Activated CD4-positive, alpha-beta memory T cell treated with anti-CD3 and anti-CD28 coated beads, Interleukin-2, amount 10 ng/mL, durations not matched to agents 7 days and 5 days (primary cell): ENCODE data around the gene OPN4. TPM values are rescaled to one million over a fixed set of nuclear protein-coding genes. Genes with fewer than 3 reads are reported as not detected.

ENCODE experiments used
- CTCF ChIA-PET: fragments of 350-600 bp; sonication (Branson Sonifier 250); formaldehyde crosslinking; loops from one replicate; lab custom pipeline; 2021; ENCODE audit warnings: antibody characterized with exemption, inconsistent platforms; lab: Charles Lee
- POLR2A ChIA-PET: fragments of 350-600 bp; sonication (Branson Sonifier 250); formaldehyde crosslinking; loops from one replicate; lab custom pipeline; 2021; ENCODE audit warnings: antibody characterized with exemption; lab: Charles Lee
- DNase-seq: peaks from one replicate; pipeline ENCODE4 v3.0.0-alpha.2; 2020
- H3K27ac Mint-ChIP-seq: one replicate; pipeline ENCODE4 v1.8.0; 2021; ENCODE audit warnings: mild to moderate bottlenecking, mixed read lengths
- H3K27me3 Mint-ChIP-seq: one replicate; pipeline ENCODE4 v1.8.0; 2021; ENCODE audit warnings: mixed read lengths
- H3K36me3 Mint-ChIP-seq: one replicate; pipeline ENCODE4 v1.8.0; 2021; ENCODE audit warnings: low read depth, mixed read lengths
- H3K4me1 Mint-ChIP-seq: one replicate; pipeline ENCODE4 v1.8.0; 2021; ENCODE audit warnings: mixed read lengths
- H3K4me3 Mint-ChIP-seq: one replicate; pipeline ENCODE4 v1.8.0; 2021; ENCODE audit warnings: mild to moderate bottlenecking, mixed read lengths
- H3K9me3 Mint-ChIP-seq: one replicate; pipeline ENCODE4 v1.8.0; 2021; ENCODE audit warnings: mixed read lengths
- total RNA-seq, 2 experiments: library from RNA; stranded (reverse); gene quantifications; one replicate each; pipeline ENCODE4 v1.2.3, GENCODE V29; 2021

The OPN4 gene
- total RNA-seq, 2 experiments from 2014 or later = not detected

GRCh38 chr10:86651021-86651471 lies 3.3 kb upstream of the OPN4 start:
- Mint-ChIP-seq H3K9me3 (no peaks in the 10 kb centered on the region), H3K27ac (no peak overlapping the region), H3K36me3 (no peaks in the 10 kb centered on the region), H3K27me3 (no peaks in the 10 kb centered on the region), H3K4me1 (no peaks in the 10 kb centered on the region), H3K4me3 (no peak overlapping the region)
- ChIA-PET POLR2A (no interaction called here), CTCF (no interaction called here)
- no peak for DNase-seq

GRCh38 chr10:86651631-86652331 lies 2.6 kb upstream of the OPN4 start:
- Mint-ChIP-seq H3K4me1 (no peaks in the 10 kb centered on the region), H3K27me3 (no peaks in the 10 kb centered on the region), H3K9me3 (no peaks in the 10 kb centered on the region), H3K4me3 (no peak overlapping the region), H3K27ac (no peak overlapping the region), H3K36me3 (no peaks in the 10 kb centered on the region)
- POLR2A ChIA-PET = no interaction called here
- CTCF ChIA-PET = no interaction called here
- no peak for DNase-seq

DNA sequence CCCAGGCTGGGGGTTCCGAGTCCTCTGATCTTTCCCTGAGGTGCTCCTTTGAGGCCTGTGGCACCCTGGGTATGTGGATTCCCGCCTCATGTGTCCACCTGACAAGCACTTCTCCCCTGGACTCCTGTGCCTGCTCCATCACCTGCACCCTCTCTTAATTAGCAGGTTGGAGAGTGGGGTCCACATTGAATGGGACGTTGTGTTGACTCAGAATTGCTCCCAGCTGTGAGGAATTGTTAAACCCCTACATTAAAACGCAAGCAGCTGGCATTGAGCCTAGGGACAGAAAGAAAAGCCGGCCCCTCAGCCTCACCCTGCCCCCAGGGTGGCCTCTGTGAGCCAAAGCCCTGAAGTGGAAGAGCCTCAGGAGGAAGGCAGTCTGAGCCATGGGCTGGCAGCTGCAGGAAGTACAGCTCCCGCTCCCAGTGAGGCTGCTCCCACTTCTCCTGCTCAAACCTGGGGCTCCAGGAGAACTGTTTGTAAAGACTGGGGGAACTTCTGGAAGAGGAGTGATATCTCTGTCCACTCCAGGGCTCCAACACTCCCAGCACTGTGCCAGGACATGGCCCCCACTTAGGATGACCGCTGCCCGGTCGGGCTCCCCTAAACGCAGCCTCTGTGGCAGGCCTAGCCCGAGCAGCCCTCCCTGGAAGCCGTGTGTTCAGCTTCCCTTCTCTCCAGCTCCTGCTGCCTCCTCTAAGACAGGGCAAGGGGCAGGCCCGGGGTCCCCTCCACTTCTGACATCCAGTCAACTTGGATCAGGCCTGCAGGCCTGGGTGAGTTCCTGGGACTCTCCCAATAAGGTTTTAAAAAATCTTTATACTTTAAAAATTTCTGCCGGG lies 1.8 kb upstream of the OPN4 start:
- Mint-ChIP-seq H3K4me1 (no peaks in the 10 kb centered on the region), H3K36me3 (no peaks in the 10 kb centered on the region), H3K4me3 (no peak overlapping the region), H3K27me3 (no peaks in the 10 kb centered on the region), H3K9me3 (no peaks in the 10 kb centered on the region), H3K27ac (no peak overlapping the region)
- ChIA-PET POLR2A (no interaction called here), CTCF (no interaction called here)
- DNase-seq = no peak

DNA sequence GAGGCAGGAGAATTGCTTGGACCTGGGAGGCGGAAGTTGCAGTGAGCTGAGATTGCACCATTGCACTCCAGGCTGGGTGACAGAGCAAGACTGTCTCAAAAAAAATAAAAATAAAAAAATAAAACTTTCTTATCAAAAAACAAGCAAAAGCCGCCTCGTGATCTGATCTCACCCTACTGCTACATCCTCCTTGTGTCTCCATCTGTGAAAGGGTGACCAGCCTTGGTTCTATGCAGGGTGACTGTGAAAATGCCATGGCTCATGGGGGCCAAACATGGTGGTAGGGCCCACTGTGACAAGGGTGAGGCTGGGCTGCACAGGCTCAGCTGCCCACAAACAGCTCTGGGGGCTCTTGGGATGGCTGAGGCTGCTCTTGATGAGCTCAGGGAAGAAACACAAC lies 968 bp upstream of the OPN4 start:
- ChIA-PET CTCF (no interaction called here), POLR2A (no interaction called here)
- H3K4me1 Mint-ChIP-seq = no peaks in the 10 kb centered on the region
- DNase-seq = no peak
- H3K27ac Mint-ChIP-seq = no peak overlapping the region
- H3K27me3 Mint-ChIP-seq = no peaks in the 10 kb centered on the region
- H3K4me3 Mint-ChIP-seq = no peak overlapping the region
- no peaks in the 10 kb centered on the region for H3K9me3 Mint-ChIP-seq
- H3K36me3 Mint-ChIP-seq = no peaks in the 10 kb centered on the region

- Mint-ChIP-seq H3K4me3 (no peak overlapping the region), H3K4me1 (no peaks in the 10 kb centered on the region), H3K36me3 (no peaks in the 10 kb centered on the region), H3K27ac (no peak overlapping the region), H3K9me3 (no peaks in the 10 kb centered on the region), H3K27me3 (no peaks in the 10 kb centered on the region)
- ChIA-PET CTCF (no interaction called here), POLR2A (no interaction called here)
- DNase-seq = no peak
Observed at GRCh38 chr10:86653987-86654386, 360 bp upstream of the OPN4 start.

DNA sequence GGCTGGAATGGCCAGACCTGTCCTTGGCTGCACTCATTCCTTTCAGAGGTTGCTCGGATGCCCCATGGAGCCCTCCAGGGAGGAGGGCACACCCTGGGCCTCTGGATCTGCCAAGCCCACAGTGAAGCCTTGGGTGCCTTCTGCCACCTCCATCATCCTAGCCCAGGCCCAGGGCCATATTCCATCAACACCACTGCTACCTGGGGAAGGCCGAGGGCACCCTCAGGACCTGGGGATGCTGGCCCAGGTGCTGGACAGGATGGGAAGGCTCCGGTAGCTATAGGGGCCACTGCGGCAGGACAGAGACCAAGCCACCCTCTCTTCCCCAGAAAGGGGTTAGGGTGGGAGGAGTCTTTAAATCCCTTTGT lies 810 bp downstream of the OPN4 start:
- no peaks in the 10 kb centered on the region for H3K27me3 Mint-ChIP-seq

GRCh38 chr10:86655596-86655995 lies 1.2 kb downstream of the OPN4 start:
- Mint-ChIP-seq H3K4me1 (no peaks in the 10 kb centered on the region), H3K27ac (no peak overlapping the region), H3K36me3 (no peaks in the 10 kb centered on the region), H3K9me3 (no peaks in the 10 kb centered on the region), H3K27me3 (no peaks in the 10 kb centered on the region), H3K4me3 (no peak overlapping the region)
- ChIA-PET CTCF (no interaction called here), POLR2A (no interaction called here)
- DNase-seq = no peak

More for the DNA sequence above, 810 bp downstream of the OPN4 start:
- Mint-ChIP-seq H3K4me1 (no peaks in the 10 kb centered on the region), H3K27ac (no peak overlapping the region), H3K4me3 (no peak overlapping the region), H3K36me3 (no peaks in the 10 kb centered on the region), H3K9me3 (no peaks in the 10 kb centered on the region)
- POLR2A ChIA-PET = no interaction called here
- CTCF ChIA-PET = no interaction called here
- no peak for DNase-seq

DNA sequence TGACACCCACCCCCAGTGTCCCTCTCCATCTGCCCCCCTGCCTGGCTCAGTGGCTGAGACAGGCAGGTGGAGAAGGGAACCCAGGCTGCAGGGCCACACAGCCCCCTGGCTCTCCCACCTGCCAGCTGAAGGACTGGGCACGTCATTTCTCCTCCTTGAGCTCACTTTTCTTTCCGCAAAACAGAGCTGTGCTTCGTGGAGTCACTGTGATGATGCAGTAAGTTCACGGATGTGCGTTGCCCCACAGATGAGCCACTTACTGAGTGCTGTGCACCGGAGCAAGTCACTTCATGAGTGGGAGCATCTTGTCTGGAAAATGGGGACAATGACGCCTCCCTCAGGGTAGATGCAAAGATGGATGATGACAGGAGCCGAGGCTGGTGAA lies 2.7 kb downstream of the OPN4 start:
- Mint-ChIP-seq H3K9me3 (no peaks in the 10 kb centered on the region), H3K36me3 (no peaks in the 10 kb centered on the region), H3K4me1 (no peaks in the 10 kb centered on the region), H3K27ac (no peak overlapping the region), H3K4me3 (no peak overlapping the region), H3K27me3 (no peaks in the 10 kb centered on the region)
- no peak for DNase-seq
- ChIA-PET POLR2A (no interaction called here), CTCF (no interaction called here)

GRCh38 chr10:86657396-86658011 lies 3.2 kb downstream of the OPN4 start:
- CTCF ChIA-PET = no interaction called here
- H3K27ac Mint-ChIP-seq = no peak overlapping the region
- H3K4me3 Mint-ChIP-seq = no peak overlapping the region
- H3K27me3 Mint-ChIP-seq = no peaks in the 10 kb centered on the region
- no peaks in the 10 kb centered on the region for H3K4me1 Mint-ChIP-seq
- POLR2A ChIA-PET = no interaction called here
- no peak for DNase-seq
- no peaks in the 10 kb centered on the region for H3K9me3 Mint-ChIP-seq
- no peaks in the 10 kb centered on the region for H3K36me3 Mint-ChIP-seq

- H3K27ac Mint-ChIP-seq = no peak overlapping the region
- no peak for DNase-seq
- CTCF ChIA-PET = no interaction called here
- POLR2A ChIA-PET = no interaction called here
- H3K4me3 Mint-ChIP-seq = no peak overlapping the region
- no peaks in the 10 kb centered on the region for H3K9me3 Mint-ChIP-seq
- no peaks in the 10 kb centered on the region for H3K4me1 Mint-ChIP-seq
- H3K36me3 Mint-ChIP-seq = no peaks in the 10 kb centered on the region
- H3K27me3 Mint-ChIP-seq = no peaks in the 10 kb centered on the region
Observed at GRCh38 chr10:86658261-86658741, 4.0 kb downstream of the OPN4 start.

GRCh38 chr10:86658751-86659150 lies 4.4 kb downstream of the OPN4 start:
- CTCF ChIA-PET = no interaction called here
- H3K9me3 Mint-ChIP-seq = no peaks in the 10 kb centered on the region
- no peaks in the 10 kb centered on the region for H3K4me1 Mint-ChIP-seq
- H3K27me3 Mint-ChIP-seq = no peaks in the 10 kb centered on the region
- no peaks in the 10 kb centered on the region for H3K36me3 Mint-ChIP-seq
- no peak for DNase-seq
- no peak overlapping the region for H3K4me3 Mint-ChIP-seq
- POLR2A ChIA-PET = no interaction called here
- H3K27ac Mint-ChIP-seq = no peak overlapping the region

DNA sequence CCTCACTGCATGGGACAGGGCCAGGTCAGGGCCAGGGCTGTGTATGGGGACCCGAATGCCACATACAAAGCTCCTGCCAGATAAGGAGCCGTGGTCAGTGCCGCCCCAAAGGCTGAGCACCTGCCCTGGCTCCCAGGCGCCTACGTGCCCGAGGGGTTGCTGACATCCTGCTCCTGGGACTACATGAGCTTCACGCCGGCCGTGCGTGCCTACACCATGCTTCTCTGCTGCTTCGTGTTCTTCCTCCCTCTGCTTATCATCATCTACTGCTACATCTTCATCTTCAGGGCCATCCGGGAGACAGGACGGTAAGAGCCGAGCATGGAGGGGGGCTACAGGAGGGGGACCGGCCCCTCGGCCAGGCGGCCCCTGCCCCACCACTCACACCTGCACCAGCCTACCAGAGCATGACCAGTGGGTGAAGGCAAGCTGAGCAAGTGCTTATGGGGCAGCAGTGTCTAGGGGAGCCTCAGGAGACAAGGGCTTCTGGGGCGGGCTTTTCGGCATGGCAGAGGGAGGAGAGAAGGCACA lies 4.9 kb downstream of the OPN4 start:
- CTCF ChIA-PET = no interaction called here
- no peak overlapping the region for H3K4me3 Mint-ChIP-seq
- H3K9me3 Mint-ChIP-seq = no peaks in the 10 kb centered on the region

DNA sequence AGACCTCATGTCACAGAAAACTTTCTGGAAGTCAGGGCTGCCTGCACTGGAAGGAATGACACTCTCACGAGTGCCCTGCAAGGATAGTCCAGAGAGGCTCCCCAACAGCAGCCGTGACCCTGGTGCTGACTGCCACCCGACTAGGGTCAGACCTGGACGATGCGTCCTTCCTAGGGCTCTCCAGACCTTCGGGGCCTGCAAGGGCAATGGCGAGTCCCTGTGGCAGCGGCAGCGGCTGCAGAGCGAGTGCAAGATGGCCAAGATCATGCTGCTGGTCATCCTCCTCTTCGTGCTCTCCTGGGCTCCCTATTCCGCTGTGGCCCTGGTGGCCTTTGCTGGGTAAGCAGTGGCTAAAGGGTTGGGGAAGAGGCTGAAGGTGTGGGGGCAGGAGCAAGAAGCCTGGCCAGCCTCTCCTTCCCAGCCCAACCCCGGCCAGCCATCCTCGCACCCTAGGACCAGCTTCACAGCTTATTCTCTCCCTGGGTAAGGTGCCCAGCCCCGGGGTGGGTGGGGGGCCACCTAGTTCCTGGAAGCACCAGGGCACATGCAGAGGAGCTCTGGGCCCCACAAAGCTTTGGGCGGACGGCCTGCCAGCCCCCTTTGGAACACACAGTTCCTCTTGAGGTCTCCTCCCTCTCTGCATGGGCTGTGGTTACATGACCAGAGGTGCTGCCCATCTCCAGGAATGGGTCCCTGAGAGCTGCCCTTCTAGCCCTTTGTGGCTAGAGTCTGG lies 5.5 kb downstream of the OPN4 start:
- CTCF ChIA-PET = no interaction called here

More for the DNA sequence above, 4.9 kb downstream of the OPN4 start:
- Mint-ChIP-seq H3K36me3 (no peaks in the 10 kb centered on the region), H3K27me3 (no peaks in the 10 kb centered on the region), H3K27ac (no peak overlapping the region), H3K4me1 (no peaks in the 10 kb centered on the region)
- DNase-seq = no peak
- POLR2A ChIA-PET = no interaction called here

More for the DNA sequence above, 5.5 kb downstream of the OPN4 start:
- Mint-ChIP-seq H3K27ac (no peak overlapping the region), H3K9me3 (no peaks in the 10 kb centered on the region), H3K4me3 (no peak overlapping the region), H3K27me3 (no peaks in the 10 kb centered on the region), H3K4me1 (no peaks in the 10 kb centered on the region), H3K36me3 (no peaks in the 10 kb centered on the region)
- no peak for DNase-seq
- POLR2A ChIA-PET = no interaction called here
